Heart left ventricle (tissue), 13 donors: ENCODE results near the gene CRACR2A.

Experiments
- POLR2A ChIP-seq, 2 donors: fragments of 450-650 bp; IDR thresholded peaks; one replicate each; pipeline ENCODE4 v1.6.1; 2017; ENCODE audit warnings: antibody characterized with exemption in 2 of 2, mild to moderate bottlenecking in 2 of 2, moderate library complexity in 2 of 2
- TF ChIP-seq, protein P1 (sequence below), 12 donors: fragments of 200-600 bp; sonication (generic) in 4 of 12; IDR thresholded peaks; one replicate each; pipeline versions ENCODE4 v1.5.0 to v1.8.0; 2018 to 2022; ENCODE audit warnings: antibody characterized with exemption in 12 of 12, mild to moderate bottlenecking in 5 of 12
- donor health status: ischemic (EF 13 %, LVEDD 7.1; RV severe dilation, severe dysfunction).
- donor health status: DM: no; HTN: yes; CAD: no.
- donor health status: DM: no; HTN: no; CAD: no.
- donor health status: ischemic (EF 25% LVEDD 6.9; RV normal size, moderate dysfunction).
- donor health status: ischemic (EF 25% LVEDD 5.7; RV mildly dilated, moderate dysfunction).
- donor health status: ischemic (EF 35%, LVEDD 5.7; RV mildly dilated, moderate dysfunction).
- donor health status: nonischemic (EF 11% LVEDD 7.7; RV severe dilation, severe dysfunction).
- donor health status: DM: yes; HTN: yes; CAD: no.
- donor health status: PGD.
- donor health status: ischemic (EF 29% LVEDD 5.4; RV normal size, mild dysfunction).
- donor health status: nonischemic (EF 23%, LVEDD 6.1; RV moderate dilation, normal function).

DNA sequence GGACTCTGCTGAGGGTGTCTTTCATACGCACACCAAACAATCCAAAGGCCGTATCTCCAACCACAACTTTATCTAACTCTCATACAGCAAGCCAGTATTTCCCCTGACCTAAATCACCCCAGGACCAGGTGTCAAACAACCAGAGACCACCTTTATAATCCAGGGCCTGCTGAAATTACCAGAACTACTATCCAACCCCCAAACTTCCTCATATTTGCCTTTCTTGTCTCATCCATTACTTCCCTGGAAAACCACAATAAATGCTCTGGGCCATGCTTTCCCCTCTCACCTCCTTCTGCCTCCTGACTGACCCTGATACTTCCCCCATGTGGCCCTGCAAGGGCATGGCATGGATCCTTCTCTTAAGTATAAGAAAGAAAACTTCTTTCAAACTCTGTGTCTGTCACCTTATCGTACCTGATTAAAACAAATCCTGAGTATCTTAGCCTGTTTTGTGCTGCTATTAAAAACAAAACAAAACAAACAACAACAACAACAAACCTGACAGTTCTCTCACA, 44.7 kb upstream of the CRACR2A start:
- TF ChIP-seq, protein P1, sequence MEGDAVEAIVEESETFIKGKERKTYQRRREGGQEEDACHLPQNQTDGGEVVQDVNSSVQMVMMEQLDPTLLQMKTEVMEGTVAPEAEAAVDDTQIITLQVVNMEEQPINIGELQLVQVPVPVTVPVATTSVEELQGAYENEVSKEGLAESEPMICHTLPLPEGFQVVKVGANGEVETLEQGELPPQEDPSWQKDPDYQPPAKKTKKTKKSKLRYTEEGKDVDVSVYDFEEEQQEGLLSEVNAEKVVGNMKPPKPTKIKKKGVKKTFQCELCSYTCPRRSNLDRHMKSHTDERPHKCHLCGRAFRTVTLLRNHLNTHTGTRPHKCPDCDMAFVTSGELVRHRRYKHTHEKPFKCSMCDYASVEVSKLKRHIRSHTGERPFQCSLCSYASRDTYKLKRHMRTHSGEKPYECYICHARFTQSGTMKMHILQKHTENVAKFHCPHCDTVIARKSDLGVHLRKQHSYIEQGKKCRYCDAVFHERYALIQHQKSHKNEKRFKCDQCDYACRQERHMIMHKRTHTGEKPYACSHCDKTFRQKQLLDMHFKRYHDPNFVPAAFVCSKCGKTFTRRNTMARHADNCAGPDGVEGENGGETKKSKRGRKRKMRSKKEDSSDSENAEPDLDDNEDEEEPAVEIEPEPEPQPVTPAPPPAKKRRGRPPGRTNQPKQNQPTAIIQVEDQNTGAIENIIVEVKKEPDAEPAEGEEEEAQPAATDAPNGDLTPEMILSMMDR (IDR thresholded peaks at IDR 0.05): no peak
- no peak for TF ChIP-seq POLR2A (IDR thresholded peaks at IDR 0.05)
